Activated naive CD4-positive, alpha-beta T cell treated with anti-CD3 and anti-CD28 coated beads for 36 hours (primary cell): ENCODE results near the gene CARD19. TPM values are rescaled to one million over a fixed set of nuclear protein-coding genes. Genes with fewer than 3 reads are reported as not detected.
"Not testable (repeated sequence)": the region's sequence is repeated elsewhere in the genome, so short reads cannot be mapped to it uniquely, and the experiment has no call there.

Experiments
- CTCF ChIA-PET: fragments of 350-600 bp; sonication (Branson Sonifier 250); formaldehyde crosslinking; loops from one replicate; lab custom pipeline; 2021; ENCODE audit warnings: antibody characterized with exemption; lab: Charles Lee
- DNase-seq: peaks from one replicate; pipeline ENCODE4 v3.0.0-alpha.2; 2020
- H3K27ac Mint-ChIP-seq: one replicate; pipeline ENCODE4 v1.8.0; 2021; ENCODE audit warnings: mild to moderate bottlenecking, mixed read lengths
- H3K27me3 Mint-ChIP-seq: one replicate; pipeline ENCODE4 v1.8.0; 2021; ENCODE audit warnings: low read depth, mixed read lengths
- H3K36me3 Mint-ChIP-seq: one replicate; pipeline ENCODE4 v1.8.0; 2021; ENCODE audit warnings: low read depth, mixed read lengths
- H3K4me1 Mint-ChIP-seq: one replicate; pipeline ENCODE4 v1.8.0; 2021; ENCODE audit warnings: low read depth, mixed read lengths
- H3K4me3 Mint-ChIP-seq: one replicate; pipeline ENCODE4 v1.8.0; 2021; ENCODE audit warnings: mild to moderate bottlenecking, moderate library complexity, mixed read lengths
- H3K9me3 Mint-ChIP-seq: one replicate; pipeline ENCODE4 v1.8.0; 2021; ENCODE audit warnings: mixed read lengths
- intact Hi-C: fragments of 100-400 bp; cut with micrococcal nuclease; formaldehyde crosslinking; loops from one replicate; pipeline ENCODE4 v1.15.1; 2023
- total RNA-seq, 2 experiments: library from RNA; stranded (reverse); gene quantifications; one replicate each; pipeline ENCODE4 v1.2.3, GENCODE V29; 2021

The CARD19 gene
- total RNA-seq, 2 experiments from 2014 or later = 51.4 to 52.0 TPM

DNA sequence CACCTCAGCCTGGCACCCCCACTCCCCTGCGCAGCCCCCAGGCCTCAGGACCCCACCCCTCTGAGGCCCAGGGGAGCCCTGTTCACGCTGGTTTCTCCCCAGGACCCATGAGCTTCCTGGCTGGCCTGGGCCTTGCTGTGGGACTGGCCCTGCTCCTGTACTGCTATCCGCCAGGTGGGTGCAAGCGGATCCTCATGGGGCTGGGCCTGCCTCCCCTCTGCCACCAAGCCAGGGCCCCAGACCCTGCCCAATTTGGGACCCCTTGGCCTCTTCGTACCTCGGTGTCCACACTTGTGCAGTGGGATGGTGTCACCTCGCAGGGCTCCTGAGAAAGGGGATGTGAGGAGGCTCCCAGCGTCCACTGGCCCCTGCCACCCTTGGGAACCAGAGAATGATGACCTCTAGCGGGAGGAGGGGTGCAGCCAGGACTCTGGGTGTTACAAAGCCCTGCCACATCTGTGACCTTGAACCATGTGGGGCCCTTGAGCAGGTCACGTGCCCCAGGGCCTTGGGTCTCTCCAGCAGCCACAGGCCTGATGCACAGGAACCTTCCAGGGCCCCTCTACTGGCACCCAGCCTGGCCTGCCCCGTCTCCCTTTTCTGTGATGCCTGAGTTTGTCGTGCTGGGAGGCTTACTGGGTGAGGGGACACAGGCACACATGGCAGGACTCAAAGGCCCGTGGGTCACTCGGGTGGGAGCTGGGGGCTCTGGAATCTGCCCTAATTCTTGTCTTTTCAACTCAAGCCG, 16.3 kb downstream of the CARD19 start:
- no peak overlapping the region for H3K27ac Mint-ChIP-seq
- H3K9me3 Mint-ChIP-seq = no peaks in the 10 kb centered on the region
- CTCF ChIA-PET = interaction anchor here (1.1 kb wide), 1 partner anchor 18 kb away, joined by 3 read pairs; no protein-coding TSS in a partner anchor
- intact Hi-C loops = no loop called here
- no peak overlapping the region for H3K4me3 Mint-ChIP-seq
- DNase-seq = no peak
- H3K36me3 Mint-ChIP-seq = peaks cover 12% of the 10 kb centered on the region
- H3K4me1 Mint-ChIP-seq = peaks cover 37% of the 10 kb centered on the region
- no peaks in the 10 kb centered on the region for H3K27me3 Mint-ChIP-seq

- CTCF ChIA-PET = interaction anchor here (1.1 kb wide), 1 partner anchor 17 kb away, joined by 3 read pairs; no protein-coding TSS in a partner anchor
- no peak overlapping the region for H3K4me3 Mint-ChIP-seq
- intact Hi-C loops = no loop called here
- H3K27me3 Mint-ChIP-seq = no peaks in the 10 kb centered on the region
- H3K36me3 Mint-ChIP-seq = peaks cover 9% of the 10 kb centered on the region
- no peak overlapping the region for H3K27ac Mint-ChIP-seq
- DNase-seq = no peak
- H3K9me3 Mint-ChIP-seq = no peaks in the 10 kb centered on the region
- H3K4me1 Mint-ChIP-seq = peaks cover 31% of the 10 kb centered on the region
Observed at GRCh38 chr9:93112864-93113389, 16.9 kb downstream of the CARD19 start.

- Mint-ChIP-seq H3K9me3 (no peaks in the 10 kb centered on the region), H3K4me3 (no peak overlapping the region), H3K27ac (no peak overlapping the region), H3K36me3 (peaks cover 5% of the 10 kb centered on the region), H3K4me1 (peaks cover 18% of the 10 kb centered on the region), H3K27me3 (no peaks in the 10 kb centered on the region)
- no peak for DNase-seq
- intact Hi-C loops = no loop called here
- CTCF ChIA-PET = interaction anchor here (0.6 kb wide), 1 partner anchor 250 kb away, joined by 3 read pairs; no protein-coding TSS in a partner anchor
Observed at GRCh38 chr9:93114169-93114983, 18.4 kb downstream of the CARD19 start.

- CTCF ChIA-PET = interaction anchor here (1.6 kb wide), 1 partner anchor 112 kb away, joined by 4 read pairs; no protein-coding TSS in a partner anchor
- Mint-ChIP-seq H3K4me1 (peaks cover 23% of the 10 kb centered on the region), H3K36me3 (peaks cover 4% of the 10 kb centered on the region), H3K9me3 (no peaks in the 10 kb centered on the region), H3K4me3 (no peak overlapping the region), H3K27ac (peak overlapping the region; percentile 11), H3K27me3 (no peaks in the 10 kb centered on the region)
- no peak for DNase-seq
- intact Hi-C loops = no loop called here
Observed at GRCh38 chr9:93114984-93115335, 18.9 kb downstream of the CARD19 start.

DNA sequence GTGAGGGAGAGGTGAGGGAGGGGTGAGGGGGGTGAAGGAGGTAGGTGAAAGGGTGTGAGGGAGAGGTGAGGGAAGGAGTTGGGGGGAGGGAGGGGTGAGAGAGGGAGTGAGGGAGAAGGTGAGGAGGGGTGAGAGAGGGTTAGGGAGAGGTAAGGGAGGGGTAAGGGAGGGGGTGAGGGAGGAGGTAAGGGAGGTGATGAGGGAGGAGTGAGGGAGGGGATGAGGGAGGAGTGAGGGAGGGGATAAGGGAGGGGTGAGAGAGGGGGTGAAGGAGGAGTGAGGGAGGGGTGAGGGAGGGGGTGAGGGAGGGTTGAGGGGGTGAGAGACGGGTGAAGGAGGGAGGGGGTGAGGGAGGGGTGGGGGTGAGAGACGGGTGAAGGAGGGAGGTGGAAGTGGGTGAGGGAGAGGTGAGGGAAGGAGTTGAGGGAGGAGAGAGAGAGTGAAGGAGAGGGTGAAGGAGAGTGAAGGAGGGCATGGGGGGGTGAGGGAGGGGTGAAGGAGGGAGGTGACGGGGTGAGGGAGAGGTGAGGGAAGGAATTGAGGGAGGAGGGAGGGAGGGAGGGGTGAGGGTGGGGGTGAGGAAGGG, 19.6 kb downstream of the CARD19 start:
- Mint-ChIP-seq H3K9me3 (no peaks in the 10 kb centered on the region), H3K27me3 (no peaks in the 10 kb centered on the region), H3K4me3 (no peak overlapping the region), H3K4me1 (peaks cover 29% of the 10 kb centered on the region), H3K36me3 (peaks cover 8% of the 10 kb centered on the region), H3K27ac (no peak overlapping the region)
- CTCF ChIA-PET = interaction anchor here (1.6 kb wide), 1 partner anchor 112 kb away, joined by 4 read pairs; no protein-coding TSS in a partner anchor
- intact Hi-C loops = no loop called here
- no peak for DNase-seq

DNA sequence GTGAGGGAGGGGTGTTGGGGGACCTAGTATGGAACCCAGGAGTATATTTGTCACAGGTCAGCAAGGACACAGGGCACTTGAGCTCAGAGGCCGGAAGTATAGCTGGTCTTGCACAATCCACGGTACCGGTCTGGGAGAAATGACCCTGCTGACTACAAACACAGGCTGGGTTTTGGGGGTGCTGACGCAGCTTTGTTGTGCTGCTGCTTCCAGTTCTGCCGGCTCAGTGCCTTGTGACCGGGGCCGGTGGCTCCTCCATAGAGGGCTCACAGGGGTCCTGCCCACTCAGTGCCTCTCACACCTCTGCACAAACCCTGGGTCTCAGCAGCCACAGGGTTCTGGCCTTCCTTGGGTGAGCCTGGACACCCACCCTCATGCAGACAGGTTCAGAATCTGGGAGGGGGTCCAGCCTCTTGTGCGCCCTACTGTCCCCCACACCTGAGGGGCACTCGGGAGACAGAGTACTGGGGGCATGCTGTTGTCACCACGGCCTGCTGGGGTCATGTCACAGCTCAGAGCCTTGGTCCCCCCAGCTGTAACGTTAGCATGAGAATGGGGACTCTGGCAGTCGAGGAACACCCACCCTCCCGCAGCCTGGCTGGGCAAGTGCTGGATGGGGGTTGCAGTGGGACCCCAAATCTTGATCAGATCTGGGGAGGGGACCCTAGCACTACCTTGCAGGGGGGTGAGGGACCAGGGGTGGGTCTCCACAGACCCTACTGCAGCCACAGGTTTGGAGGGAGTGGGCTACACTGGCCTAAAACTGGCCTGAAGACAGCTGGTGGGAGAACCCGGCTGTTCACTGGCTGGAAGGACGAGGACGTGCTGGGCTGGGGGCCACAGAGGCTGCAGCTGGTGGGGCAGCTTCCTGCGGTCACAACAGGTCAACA, 20.3 kb downstream of the CARD19 start:
- H3K9me3 Mint-ChIP-seq = no peaks in the 10 kb centered on the region
- DNase-seq = no peak
- H3K27ac Mint-ChIP-seq = no peak overlapping the region
- CTCF ChIA-PET = interaction anchor here (1.6 kb wide), 1 partner anchor 113 kb away, joined by 4 read pairs; no protein-coding TSS in a partner anchor
- no peaks in the 10 kb centered on the region for H3K27me3 Mint-ChIP-seq
- H3K36me3 Mint-ChIP-seq = peaks cover 8% of the 10 kb centered on the region
- no peak overlapping the region for H3K4me3 Mint-ChIP-seq
- intact Hi-C loops = no loop called here
- peaks cover 29% of the 10 kb centered on the region for H3K4me1 Mint-ChIP-seq

DNA sequence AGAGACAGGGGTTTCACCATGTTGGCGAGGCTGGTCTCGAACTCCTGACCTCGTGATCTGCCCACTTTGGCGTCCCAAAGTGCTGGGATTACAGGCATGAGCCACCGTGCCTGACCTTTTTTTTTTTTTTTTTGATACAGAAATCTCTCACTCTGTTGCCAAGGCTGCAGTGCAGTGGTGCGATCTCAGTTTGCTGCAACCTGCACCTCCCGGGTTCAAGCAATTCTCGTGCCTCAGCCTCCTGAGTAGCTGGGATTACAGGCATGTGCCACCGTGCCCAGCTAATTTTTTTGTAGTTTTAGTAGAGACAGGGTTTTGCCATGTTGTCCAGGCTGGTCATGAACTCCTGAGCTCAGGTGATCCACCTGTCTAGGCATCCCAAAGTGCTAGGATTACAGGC, 21.5 kb downstream of the CARD19 start:
- peaks cover 29% of the 10 kb centered on the region for H3K4me1 Mint-ChIP-seq
- intact Hi-C loops, H3K9me3 Mint-ChIP-seq, H3K27ac Mint-ChIP-seq, H3K4me3 Mint-ChIP-seq, H3K27me3 Mint-ChIP-seq, DNase-seq: not testable (repeated sequence)
- H3K36me3 Mint-ChIP-seq = peaks cover 12% of the 10 kb centered on the region
- CTCF ChIA-PET = interaction anchor here (0.7 to 2.0 kb wide), 3 partner anchors 8 to 188 kb away, joined by 3 to 17 read pairs (median 3); no protein-coding TSS in a partner anchor

DNA sequence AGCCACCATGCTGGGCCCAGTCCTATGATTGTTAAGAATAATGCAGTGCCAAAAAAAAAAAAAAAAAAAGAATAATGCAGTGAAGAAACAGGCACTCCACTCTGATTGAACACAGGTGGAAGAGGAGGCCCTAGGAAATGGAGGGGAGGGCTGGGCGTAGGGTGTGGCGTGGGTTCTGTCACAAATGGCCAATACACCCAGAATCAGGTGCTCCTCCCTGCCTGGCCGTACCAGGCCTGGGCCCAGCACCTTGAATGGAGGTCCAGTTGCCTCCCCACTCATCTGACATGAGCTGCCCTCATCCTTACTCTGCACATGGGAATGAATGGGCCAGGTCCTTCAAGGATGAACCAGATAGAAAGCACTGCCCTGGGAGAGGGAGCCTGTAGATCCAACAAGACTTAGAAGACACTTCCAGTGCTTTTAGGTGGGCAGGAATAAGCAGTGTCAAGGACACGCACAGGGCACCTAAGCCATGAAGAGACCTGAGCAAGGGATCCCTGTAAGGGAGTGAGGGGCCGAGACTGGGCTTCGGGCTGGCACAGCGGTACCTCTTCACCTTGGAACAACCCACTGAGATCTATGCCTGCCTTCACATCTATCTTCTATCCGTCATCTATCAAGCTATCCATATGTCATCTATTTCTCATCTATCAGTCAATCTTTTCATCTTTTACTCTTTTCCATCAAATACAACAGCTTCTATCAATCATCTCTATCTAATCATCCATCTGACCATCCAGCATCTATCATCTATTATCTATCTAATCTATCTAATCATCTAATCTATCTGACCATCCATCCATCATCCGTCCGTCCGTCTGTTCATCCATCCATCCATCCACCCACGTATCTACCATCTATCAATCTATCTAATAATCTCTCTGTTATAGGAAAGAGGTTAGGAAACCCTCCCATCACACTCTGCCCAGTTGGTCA, 22.2 kb downstream of the CARD19 start:
- no peak for DNase-seq
- no peak overlapping the region for H3K27ac Mint-ChIP-seq
- no peak overlapping the region for H3K4me3 Mint-ChIP-seq
- CTCF ChIA-PET = interaction anchor here (0.7 to 2.4 kb wide), 7 partner anchors 9 to 187 kb away, joined by 3 to 17 read pairs (median 4); no protein-coding TSS in a partner anchor
- intact Hi-C loops = no loop called here
- H3K9me3 Mint-ChIP-seq = no peaks in the 10 kb centered on the region
- H3K36me3 Mint-ChIP-seq = peaks cover 12% of the 10 kb centered on the region
- H3K4me1 Mint-ChIP-seq = peaks cover 28% of the 10 kb centered on the region
- H3K27me3 Mint-ChIP-seq = no peaks in the 10 kb centered on the region

GRCh38 chr9:93118863-93119702, 23.1 kb downstream of the CARD19 start:
- CTCF ChIA-PET = interaction anchor here (0.9 to 2.4 kb wide), 12 partner anchors 10 to 186 kb away, joined by 3 to 17 read pairs (median 4); partner anchors contain the start of gene NINJ1
- H3K4me3 Mint-ChIP-seq = no peak overlapping the region
- DNase-seq = no peak
- H3K27ac Mint-ChIP-seq = peak overlapping the region; percentile 68
- intact Hi-C loops = no loop called here
- no peaks in the 10 kb centered on the region for H3K9me3 Mint-ChIP-seq
- H3K27me3 Mint-ChIP-seq = no peaks in the 10 kb centered on the region
- H3K4me1 Mint-ChIP-seq = peaks cover 25% of the 10 kb centered on the region
- H3K36me3 Mint-ChIP-seq = peaks cover 16% of the 10 kb centered on the region

- Mint-ChIP-seq H3K27me3 (no peaks in the 10 kb centered on the region), H3K9me3 (no peaks in the 10 kb centered on the region), H3K4me3 (no peak overlapping the region), H3K36me3 (peaks cover 21% of the 10 kb centered on the region), H3K27ac (peak overlapping the region; percentile 68), H3K4me1 (peaks cover 22% of the 10 kb centered on the region)
- CTCF ChIA-PET = interaction anchor here (0.6 to 2.4 kb wide), 12 partner anchors 10 to 278 kb away, joined by 3 to 13 read pairs (median 4); partner anchors contain the start of gene NINJ1
- intact Hi-C loops = no loop called here
- no peak for DNase-seq
Observed at GRCh38 chr9:93119703-93119952, 23.6 kb downstream of the CARD19 start.
